Neural cell (in vitro differentiated cells): Measurements from ENCODE around the gene KCNQ1OT1. TPM values are rescaled to one million over a fixed set of nuclear protein-coding genes. Genes with fewer than 3 reads are reported as not detected.

Source experiments
- H2AFZ ChIP-seq: fragments of 200-600, 300-800 bp; sonication (generic), shearing (Covaris generic); 2 replicates; pipeline ENCODE4 v1.6.0; 2014; ENCODE audit warnings: low read depth, mild to moderate bottlenecking, antibody characterized with exemption, low read length, moderate library complexity
- H3F3A ChIP-seq: fragments of 200-600 bp; shearing (Covaris generic); 2 replicates; pipeline ENCODE4 v1.6.1; 2016; ENCODE audit warnings: mild to moderate bottlenecking, moderate library complexity, mixed read lengths, antibody characterized with exemption, low read length; ENCODE audit not compliant: insufficient read depth, poor library complexity, severe bottlenecking
- H3K27ac ChIP-seq: fragments of 200-600, 300-800 bp; sonication (generic), shearing (Covaris generic); 2 replicates; pipeline ENCODE4 v1.5.1; 2014; ENCODE audit warnings: mild to moderate bottlenecking, low read length, moderate library complexity
- H3K27me3 ChIP-seq: fragments of 300-800, 200-600 bp; sonication (generic), shearing (Covaris generic); 2 replicates; pipeline ENCODE4 v1.6.0; 2014; ENCODE audit warnings: mild to moderate bottlenecking, low read depth, low read length, moderate library complexity; ENCODE audit not compliant: insufficient read depth
- H3K36me3 ChIP-seq: fragments of 300-800, 200-600 bp; sonication (generic), shearing (Covaris generic); 2 replicates; pipeline ENCODE4 v1.5.1; 2014; ENCODE audit warnings: mild to moderate bottlenecking, antibody characterized with exemption, low read length, moderate library complexity; ENCODE audit not compliant: insufficient read depth
- H3K4me2 ChIP-seq: fragments of 300-800, 200-600 bp; sonication (generic), shearing (Covaris generic); 2 replicates; pipeline ENCODE4 v1.6.0; 2014; ENCODE audit warnings: mild to moderate bottlenecking, low read length
- H3K4me3 ChIP-seq: fragments of 300-800, 200-600 bp; sonication (generic), shearing (Covaris generic); 2 replicates; pipeline ENCODE4 v1.5.1; 2014; ENCODE audit warnings: mild to moderate bottlenecking, low read length, moderate library complexity
- H3K79me2 ChIP-seq: fragments of 200-600 bp; shearing (Covaris generic); replicated peaks from 2 replicates; pipeline ENCODE4 v1.6.0; 2014; ENCODE audit warnings: mild to moderate bottlenecking, low read length, moderate library complexity; ENCODE audit not compliant: insufficient read depth
- H3K9ac ChIP-seq: fragments of 300-800, 200-600 bp; sonication (generic), shearing (Covaris generic); 2 replicates; pipeline ENCODE4 v1.6.1; 2016; ENCODE audit warnings: mild to moderate bottlenecking, low read length, mixed read lengths
- H3K9me2 ChIP-seq: fragments of 200-600 bp; shearing (Covaris generic); 2 replicates; pipeline ENCODE4 v1.6.1; 2016; ENCODE audit warnings: mild to moderate bottlenecking, low read length, mixed read lengths; ENCODE audit not compliant: insufficient read depth
- H3K9me3 ChIP-seq: fragments of 200-600, 300-800 bp; sonication (generic), shearing (Covaris generic); 2 replicates; pipeline ENCODE4 v1.6.1; 2016; ENCODE audit warnings: mild to moderate bottlenecking, mixed run types, low read length, moderate library complexity, mixed read lengths
- H4K20me1 ChIP-seq: fragments of 200-600 bp; shearing (Covaris generic); 2 replicates; pipeline ENCODE4 v1.6.1; 2016; ENCODE audit warnings: mild to moderate bottlenecking, mixed run types; ENCODE audit not compliant: insufficient read depth
- CTCF ChIP-seq: fragments of 450-650 bp; IDR thresholded peaks from 2 replicates; pipeline ENCODE4 v1.5.1; 2014; ENCODE audit warnings: antibody characterized with exemption, mild to moderate bottlenecking, moderate library complexity; ENCODE audit not compliant: poor library complexity, severe bottlenecking
- EP300 ChIP-seq: fragments of 450-650 bp; conservative IDR thresholded peaks from 2 replicates; pipeline ENCODE4 v1.6.1; 2014; ENCODE audit warnings: antibody characterized with exemption, mild to moderate bottlenecking, moderate library complexity; ENCODE audit not compliant: poor library complexity, severe bottlenecking
- EZH2 ChIP-seq: fragments of 200-600, 300-800 bp; shearing (Covaris generic), sonication (generic); IDR thresholded peaks from 2 replicates; pipeline ENCODE4 v1.6.1; 2014; ENCODE audit warnings: antibody characterized with exemption, low read length, borderline replicate concordance, mild to moderate bottlenecking; ENCODE audit not compliant: insufficient read depth, poor library complexity, severe bottlenecking
- MXI1 ChIP-seq: fragments of 450-650 bp; conservative IDR thresholded peaks from 2 replicates; pipeline ENCODE4 v1.6.1; 2014; ENCODE audit warnings: antibody characterized with exemption, mild to moderate bottlenecking; ENCODE audit not compliant: poor library complexity, severe bottlenecking
- POLR2AphosphoS5 ChIP-seq: IDR thresholded peaks from 2 replicates; pipeline ENCODE4 v1.6.1; 2012
- RAD21 ChIP-seq: fragments of 450-650 bp; conservative IDR thresholded peaks from 2 replicates; pipeline ENCODE4 v1.6.1; 2014; ENCODE audit warnings: antibody characterized with exemption, mild to moderate bottlenecking, moderate library complexity
- REST ChIP-seq: IDR thresholded peaks from 2 replicates; pipeline ENCODE4 v1.6.1; 2012; ENCODE audit warnings: borderline replicate concordance
- SMC3 ChIP-seq: fragments of 450-650 bp; conservative IDR thresholded peaks from 2 replicates; pipeline ENCODE4 v1.6.1; 2014; ENCODE audit warnings: antibody characterized with exemption, mild to moderate bottlenecking, moderate library complexity; ENCODE audit not compliant: poor library complexity
- TAF1 ChIP-seq: IDR thresholded peaks from 2 replicates; pipeline ENCODE4 v1.6.1; 2012; ENCODE audit warnings: low read depth
- polyA plus RNA-seq: library from polyadenylated mRNA; depleted of rRNA; stranded (reverse); fragments of >200 nt; gene quantifications from 2 replicates; pipeline ENCODE4 v1.2.3, GENCODE V29; 2014

The KCNQ1OT1 gene
- polyA plus RNA-seq, 1 donor from 2014 or later: 0.12 TPM

- no peaks in the 10 kb centered on the region for H3K79me2 ChIP-seq
- H3K9me2 ChIP-seq: no peaks in the 10 kb centered on the region
- H3K27me3 ChIP-seq: no peaks in the 10 kb centered on the region
- H3K27ac ChIP-seq: no peak overlapping the region
- H4K20me1 ChIP-seq: no peaks in the 10 kb centered on the region
- no peak overlapping the region for H3K9ac ChIP-seq
- TF ChIP-seq POLR2AphosphoS5 (no peak), RAD21 (no peak), TAF1 (no peak), REST (no peak), MXI1 (no peak), EZH2 (no peak), SMC3 (no peak), EP300 (no peak), CTCF (no peak)
- H3K4me3 ChIP-seq: no peak overlapping the region
- peaks cover 6% of the 10 kb centered on the region for H3K9me3 ChIP-seq
- H3K36me3 ChIP-seq: no peaks in the 10 kb centered on the region
- H3K4me2 ChIP-seq: no peak overlapping the region
- no peak overlapping the region for H2AFZ ChIP-seq
- no peaks in the 10 kb centered on the region for H3F3A ChIP-seq
These were observed 46.6 kb downstream of the KCNQ1OT1 start for GRCh38 chr11:2653198-2653551.

GRCh38 chr11:2652333-2653197 lies 47.2 kb downstream of the KCNQ1OT1 start:
- no peaks in the 10 kb centered on the region for H3K27me3 ChIP-seq

More at GRCh38 chr11:2652333-2653197, 47.2 kb downstream of the KCNQ1OT1 start:
- Histone ChIP-seq H4K20me1 (no peaks in the 10 kb centered on the region), H3K4me2 (no peak overlapping the region), H3K9ac (no peak overlapping the region), H3K9me2 (no peaks in the 10 kb centered on the region), H2AFZ (no peak overlapping the region), H3K79me2 (no peaks in the 10 kb centered on the region), H3K9me3 (peaks cover 6% of the 10 kb centered on the region), H3K4me3 (no peak overlapping the region), H3K36me3 (no peaks in the 10 kb centered on the region), H3F3A (no peaks in the 10 kb centered on the region), H3K27ac (no peak overlapping the region)
- TF ChIP-seq POLR2AphosphoS5 (no peak), MXI1 (no peak), REST (no peak), RAD21 (no peak), EP300 (no peak), SMC3 (no peak), CTCF (no peak), TAF1 (no peak), EZH2 (no peak)
